NAMALWA (cell line): ENCODE data around the gene NHSL2.
A peak's percentile ranks its signal among the peaks of the same experiment; 100 is the strongest.

ENCODE experiments used
- DNase-seq: peaks from one replicate; pipeline ENCODE4 v3.0.0-alpha.2; 2015; ENCODE audit warnings: low spot score

NHSL2 gene

DNA sequence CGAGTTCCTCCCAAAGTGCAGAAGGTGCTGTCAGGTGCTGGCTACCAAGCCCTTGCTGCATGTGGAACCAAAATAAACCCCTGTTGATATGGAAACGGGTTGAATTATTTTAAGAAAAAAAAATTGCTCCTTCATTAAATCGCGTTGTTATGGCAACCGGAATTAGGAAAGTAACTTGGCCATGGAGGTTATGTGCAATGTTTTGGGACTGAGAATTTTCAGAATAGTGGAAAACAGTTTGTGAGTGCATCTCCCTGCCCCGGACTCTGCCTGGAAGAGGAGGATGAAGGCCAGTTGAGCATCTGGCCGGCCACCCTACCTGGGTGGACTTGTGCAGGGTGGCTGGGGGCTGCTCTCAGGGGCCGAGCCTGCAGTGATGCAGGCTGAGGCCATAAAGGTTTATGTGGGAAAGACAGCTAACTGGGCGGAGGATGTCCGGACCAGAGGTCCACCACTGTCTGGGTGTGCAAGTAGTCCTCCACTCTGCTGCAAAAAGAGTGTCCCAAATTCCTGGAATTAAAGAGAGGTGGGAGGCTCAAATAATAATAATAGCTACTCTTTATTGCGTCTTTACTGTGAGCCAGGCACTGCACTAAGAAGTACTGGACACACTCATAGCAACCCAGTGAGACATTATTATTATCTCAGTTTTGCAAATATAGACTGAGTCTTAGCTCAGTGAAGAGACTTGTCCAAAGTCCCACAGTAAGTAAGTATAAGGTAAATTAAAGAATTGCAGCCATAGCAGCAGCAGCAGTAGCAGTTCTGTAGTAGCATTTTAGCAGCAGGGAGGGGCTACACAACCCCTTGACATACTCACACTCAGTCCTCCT is 200.4 kb downstream of the NHSL2 start:
- DNase-seq, result no peak

GRCh38 chrX:72113461-72113860 is 202.8 kb downstream of the NHSL2 start:
- DNase-seq, result no peak

- DNase-seq, result no peak
These were observed 203.7 kb downstream of the NHSL2 start for GRCh38 chrX:72114306-72114705.

DNA sequence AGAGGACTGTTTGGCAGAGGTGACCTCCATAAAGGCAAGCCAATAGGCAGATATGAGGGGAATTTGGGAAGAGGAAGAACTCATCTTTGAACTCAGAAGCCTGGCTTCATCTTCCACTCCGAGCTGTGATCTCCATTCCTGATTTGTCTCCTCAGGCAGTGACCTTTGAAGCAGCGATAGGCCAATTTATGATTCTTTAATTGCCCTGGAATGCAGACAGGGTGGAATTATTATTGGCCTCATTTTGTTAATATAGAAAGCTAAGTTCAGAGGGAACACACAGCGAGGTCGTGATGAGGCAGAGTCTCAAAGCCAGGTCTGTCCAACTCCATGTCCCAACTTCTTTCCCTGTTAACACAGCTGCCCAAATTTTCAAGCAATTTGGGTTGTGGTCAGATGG is 204.2 kb downstream of the NHSL2 start:
- no peak for DNase-seq

DNA sequence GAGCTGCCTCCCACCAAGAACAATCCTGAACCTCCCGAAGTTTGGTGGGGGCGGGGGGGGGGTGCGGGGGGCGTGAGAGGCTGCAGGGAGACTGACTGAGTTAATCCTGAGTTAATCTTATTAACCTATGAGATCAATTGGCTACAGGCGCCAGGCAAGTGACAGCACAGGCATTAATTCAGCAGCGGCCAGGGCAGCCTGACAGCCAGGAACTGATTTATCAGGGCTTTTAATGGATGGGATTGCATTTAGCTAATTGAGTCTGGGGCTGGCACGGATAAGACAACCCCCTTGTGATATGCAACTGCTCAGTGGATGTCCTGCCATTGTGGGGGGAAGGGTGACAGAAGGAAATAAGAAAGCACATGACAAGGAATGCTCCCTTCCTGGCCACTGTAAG is 204.7 kb downstream of the NHSL2 start:
- no peak for DNase-seq

- DNase-seq, result no peak
These were observed 207.1 kb downstream of the NHSL2 start for GRCh38 chrX:72117636-72118210.

GRCh38 chrX:72120837-72121236 is 210.2 kb downstream of the NHSL2 start:
- no peak for DNase-seq

DNA sequence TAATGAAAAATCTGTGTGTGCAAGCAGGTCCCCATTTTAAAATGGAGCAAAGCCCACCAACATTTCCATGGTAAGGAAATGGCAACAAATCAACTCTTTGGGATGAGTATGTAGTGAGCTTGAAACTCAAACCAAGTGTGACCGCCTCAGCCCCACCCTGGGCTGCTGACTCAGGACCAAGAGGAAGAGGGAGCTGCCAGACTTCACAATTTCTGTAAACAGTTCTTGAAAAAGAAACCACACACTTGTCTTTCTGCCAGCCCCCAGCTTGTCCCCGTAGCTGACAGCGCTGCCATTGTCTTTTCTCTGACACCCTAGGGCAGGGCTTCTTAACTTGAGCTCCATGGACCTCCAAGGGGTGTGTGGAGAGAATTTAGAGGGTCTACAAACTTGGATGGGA is 210.7 kb downstream of the NHSL2 start:
- DNase-seq, result no peak

- DNase-seq, result no peak
These were observed 212.1 kb downstream of the NHSL2 start for GRCh38 chrX:72122621-72123337.

DNA sequence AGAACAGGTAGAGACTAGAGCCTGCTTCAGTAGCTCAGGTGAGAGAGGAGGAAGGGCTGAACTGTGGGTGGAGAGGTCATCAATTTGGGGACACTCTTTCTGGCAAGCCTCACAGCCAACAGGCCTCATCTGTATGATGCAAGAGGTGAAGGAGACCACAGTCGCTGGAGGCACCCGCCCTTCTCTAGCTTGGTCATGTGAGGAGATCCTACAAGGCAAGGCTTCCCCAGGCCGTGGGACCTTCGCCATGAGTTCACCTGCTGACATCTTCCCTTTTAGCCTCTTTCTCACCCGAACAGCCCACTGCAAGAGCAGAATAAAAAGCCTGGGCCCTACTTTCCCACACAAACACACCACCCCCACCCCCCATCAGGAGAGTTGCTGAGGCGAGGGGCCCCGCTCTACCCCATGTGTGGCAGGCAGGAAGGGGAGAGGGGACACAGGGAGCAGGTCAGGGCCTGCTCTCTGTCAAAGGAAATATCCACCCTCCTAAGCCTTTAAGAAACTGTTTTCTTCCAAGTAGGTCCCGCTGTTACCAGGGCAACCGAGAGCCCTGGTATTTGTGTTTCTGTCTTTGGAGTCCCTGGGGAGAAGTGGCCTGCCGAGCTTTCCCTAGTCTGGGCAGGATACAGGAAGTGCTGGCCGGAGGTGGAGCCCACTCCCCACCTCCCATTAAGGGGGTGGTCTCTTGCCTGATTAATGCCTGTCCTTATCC is 213.0 kb downstream of the NHSL2 start:
- DNase-seq, result no peak

- no peak for DNase-seq
These were observed 214.0 kb downstream of the NHSL2 start for GRCh38 chrX:72124540-72125201.

DNA sequence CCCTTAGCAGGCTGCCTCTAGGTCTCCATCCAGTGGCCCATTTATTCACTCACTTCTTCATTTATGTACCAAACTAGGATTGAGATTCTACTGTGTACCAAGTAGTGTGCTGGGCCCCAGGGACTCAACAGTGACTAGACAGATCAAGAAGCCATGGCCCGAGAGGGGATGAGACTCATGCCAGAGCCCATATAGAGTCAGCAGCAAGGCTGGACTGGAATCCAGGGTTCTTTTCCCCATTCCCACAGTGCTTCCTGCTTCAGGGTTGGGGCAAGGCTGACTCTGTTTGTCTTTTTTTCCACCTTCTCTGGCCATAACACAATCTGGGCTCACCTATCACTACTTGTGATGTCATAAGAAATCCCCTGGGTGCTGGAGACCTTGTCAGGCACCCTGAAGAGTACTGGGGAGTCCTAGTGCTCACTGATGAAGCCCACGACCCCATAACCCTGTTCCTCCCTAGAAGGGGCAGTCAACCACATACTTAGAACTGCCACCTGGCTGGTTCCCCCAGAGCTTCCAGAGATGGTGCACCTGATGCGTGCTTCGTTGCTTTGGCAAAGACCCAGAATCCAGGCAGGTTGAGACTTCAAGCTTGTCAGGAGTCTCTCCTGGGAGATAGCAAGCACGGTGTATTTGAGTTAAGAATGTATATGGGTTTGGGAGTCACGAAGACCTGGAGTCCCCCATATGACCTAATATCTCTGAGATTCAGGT is 214.8 kb downstream of the NHSL2 start:
- DNase-seq, result no peak

DNA sequence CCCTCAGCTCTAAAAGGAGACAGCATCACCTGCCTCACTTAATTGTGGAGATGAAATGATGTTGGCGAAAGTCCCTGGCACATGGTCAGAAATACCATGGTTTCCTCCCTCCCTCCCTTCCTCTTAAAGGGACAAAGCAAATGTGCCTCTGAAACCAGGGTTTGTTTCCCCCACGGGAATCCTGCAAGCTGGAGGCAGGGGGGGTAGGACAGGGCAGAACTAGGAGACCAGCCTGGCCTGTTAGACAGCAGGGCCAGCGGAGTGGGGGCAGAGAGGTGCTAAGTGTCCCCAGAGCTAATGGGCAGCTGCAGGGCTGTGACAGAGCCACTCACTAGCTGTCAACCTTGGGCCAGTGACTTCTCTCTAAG is 215.4 kb downstream of the NHSL2 start:
- no peak for DNase-seq

GRCh38 chrX:72126539-72127140 is 216.0 kb downstream of the NHSL2 start:
- DNase-seq, result peak; percentile 68

- DNase-seq, result no peak
These were observed 216.7 kb downstream of the NHSL2 start for GRCh38 chrX:72127332-72127731.

DNA sequence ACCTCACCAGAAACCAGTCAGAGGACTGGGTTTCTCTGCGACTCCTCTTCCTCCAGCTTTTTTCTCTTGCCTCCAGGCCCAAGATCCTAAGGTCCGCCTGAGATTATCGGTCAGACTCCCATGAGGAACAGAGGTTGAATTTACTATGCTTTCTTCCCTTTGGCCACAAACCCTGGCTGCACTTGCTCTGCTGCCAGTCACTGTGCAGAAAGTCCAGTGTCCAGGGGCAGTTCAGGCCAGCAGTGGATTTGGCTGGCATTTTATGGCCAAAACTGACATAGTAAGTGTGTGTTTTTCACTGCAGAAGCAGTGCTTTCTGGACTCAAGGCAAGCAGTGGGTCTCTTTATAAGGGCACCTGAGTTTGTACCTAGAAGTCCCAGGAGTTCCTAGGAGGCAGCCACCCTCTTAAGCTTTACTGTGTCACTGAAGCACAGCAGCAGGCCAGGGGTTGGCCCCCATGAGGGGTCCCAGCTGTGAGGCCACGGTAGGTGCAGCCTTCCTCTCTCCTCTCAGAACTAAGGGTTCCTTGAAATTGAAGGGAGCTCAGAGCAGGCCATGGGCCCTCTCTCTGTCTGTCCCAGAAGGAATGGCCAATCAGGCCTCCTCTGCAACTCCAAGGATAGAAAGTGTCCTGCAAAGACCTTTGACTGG is 217.7 kb downstream of the NHSL2 start:
- DNase-seq, result no peak

DNA sequence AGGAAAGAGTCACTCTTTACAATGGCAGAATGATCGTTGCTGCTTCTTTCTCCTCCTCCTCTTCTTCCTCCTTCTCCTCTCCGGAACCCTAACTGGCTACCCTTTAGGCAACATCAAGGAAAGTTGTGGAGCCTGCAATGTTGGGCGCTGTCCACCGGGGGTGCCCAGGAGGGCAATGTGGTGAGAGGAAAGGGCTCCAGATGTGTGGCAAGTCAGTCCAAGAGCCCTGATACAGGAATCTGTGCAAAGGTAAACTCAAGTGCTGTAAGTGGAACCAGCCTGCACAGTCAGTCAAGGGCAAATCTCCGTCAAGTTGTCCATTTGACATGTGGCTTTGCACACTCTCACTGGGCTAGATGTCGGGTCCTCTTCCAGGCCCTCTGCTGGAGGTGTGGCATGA is 218.2 kb downstream of the NHSL2 start:
- peak; percentile 43 for DNase-seq

DNA sequence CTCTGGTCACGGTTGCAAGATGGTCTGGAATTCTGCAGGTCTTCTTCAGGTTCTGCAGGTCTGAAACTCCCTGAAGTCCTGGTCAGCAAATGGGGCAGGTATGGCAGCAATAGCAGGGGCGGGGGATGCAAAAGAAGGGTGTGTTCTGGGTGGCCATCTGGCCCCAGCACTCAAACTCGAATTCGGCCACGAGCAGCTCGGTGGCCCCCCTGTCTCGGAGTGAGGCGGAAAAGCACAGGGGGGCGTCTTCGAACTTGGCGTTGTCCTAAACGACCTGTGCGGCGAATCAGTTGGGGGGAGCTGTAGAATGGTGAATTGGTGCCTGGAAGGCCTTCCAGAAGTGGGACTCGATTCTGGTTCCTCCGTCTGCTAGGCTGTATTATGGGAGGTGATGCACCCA is 219.0 kb downstream of the NHSL2 start:
- DNase-seq, result no peak

DNA sequence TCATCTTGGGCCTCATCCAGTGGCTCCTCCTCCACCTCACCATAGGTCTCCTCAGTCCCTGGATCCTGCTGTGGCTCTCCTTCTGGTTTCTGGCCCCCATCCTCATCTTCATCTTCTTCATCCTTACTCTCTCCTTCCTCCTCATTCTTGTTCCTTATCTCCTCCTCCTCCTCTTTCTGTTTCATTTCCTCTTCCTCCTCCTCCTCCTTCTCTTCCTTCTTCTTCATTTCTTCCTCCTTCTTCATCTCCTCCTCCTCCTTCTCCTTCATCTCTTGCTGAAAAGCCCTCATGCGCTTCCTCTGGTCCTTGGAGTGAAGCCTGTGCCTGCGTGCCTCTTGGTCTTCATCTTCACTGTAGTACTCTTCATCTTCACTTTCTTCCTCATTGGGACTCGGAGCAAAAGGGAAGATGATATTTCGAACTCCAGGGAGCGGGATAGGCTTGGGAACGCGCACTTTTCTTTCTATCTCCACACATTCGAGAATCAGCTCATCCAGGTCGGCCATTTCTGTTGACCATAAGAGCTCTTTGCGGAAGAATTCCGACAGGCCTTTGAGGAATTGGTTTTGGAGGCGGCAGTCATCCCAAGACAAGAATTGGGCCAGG is 219.6 kb downstream of the NHSL2 start:
- DNase-seq, result no peak

- DNase-seq, result no peak
These were observed 220.2 kb downstream of the NHSL2 start for GRCh38 chrX:72130762-72131250.
